HEK293 (cell line): Measurements from ENCODE around the gene CCDC88C.

Experiments used
- AEBP2 ChIP-seq: fragments of 450-650 bp; formaldehyde crosslinking; IDR thresholded peaks from 2 replicates; pipeline ENCODE4 v1.5.1; 2016; ENCODE audit warnings: missing biosample characterization, missing genetic modification characterization, borderline replicate concordance
- CTCF ChIP-seq: fragments of 450-650 bp; formaldehyde crosslinking; IDR thresholded peaks from 2 replicates; pipeline ENCODE4 v1.5.1; 2016; ENCODE audit warnings: missing biosample characterization, missing genetic modification characterization
- ELK4 ChIP-seq: IDR thresholded peaks from 2 replicates; pipeline ENCODE4 v1.6.1; 2011; ENCODE audit warnings: mild to moderate bottlenecking, low read depth, low read length, borderline replicate concordance
- FEZF1 ChIP-seq: fragments of 450-650 bp; formaldehyde crosslinking; IDR thresholded peaks from 2 replicates; pipeline ENCODE4 v1.5.1; 2016; ENCODE audit warnings: missing biosample characterization, missing genetic modification characterization
- TCF7L2 ChIP-seq: IDR thresholded peaks from 2 replicates; pipeline ENCODE4 v1.6.1; 2011; ENCODE audit warnings: low read depth, mild to moderate bottlenecking, inconsistent platforms, low read length, moderate library complexity, borderline replicate concordance
- YY1 ChIP-seq: fragments of 450-650 bp; formaldehyde crosslinking; IDR thresholded peaks from 2 replicates; pipeline ENCODE4 v1.5.1; 2018; ENCODE audit warnings: missing biosample characterization, missing genetic modification characterization
- ZNF121 ChIP-seq: fragments of 450-650 bp; formaldehyde crosslinking; IDR thresholded peaks from 2 replicates; pipeline ENCODE4 v1.5.1; 2016; ENCODE audit warnings: missing biosample characterization, missing genetic modification characterization
- ZNF211 ChIP-seq: fragments of 450-650 bp; formaldehyde crosslinking; IDR thresholded peaks from 2 replicates; pipeline ENCODE4 v1.5.1; 2016; ENCODE audit warnings: low read depth, missing biosample characterization, missing genetic modification characterization
- ZNF530 ChIP-seq: fragments of 450-650 bp; formaldehyde crosslinking; IDR thresholded peaks from 2 replicates; pipeline ENCODE4 v1.5.1; 2016; ENCODE audit warnings: low read depth, missing biosample characterization, missing genetic modification characterization
- ZNF660 ChIP-seq: fragments of 450-650 bp; IDR thresholded peaks from 2 replicates; pipeline ENCODE4 v1.5.1; 2018; ENCODE audit warnings: missing biosample characterization, mild to moderate bottlenecking, missing genetic modification characterization
- TF ChIP-seq, protein P1 (sequence below): fragments of 450-650 bp; formaldehyde crosslinking; IDR thresholded peaks from 2 replicates; pipeline ENCODE4 v1.5.1; 2016; ENCODE audit warnings: missing biosample characterization, missing genetic modification characterization

DNA sequence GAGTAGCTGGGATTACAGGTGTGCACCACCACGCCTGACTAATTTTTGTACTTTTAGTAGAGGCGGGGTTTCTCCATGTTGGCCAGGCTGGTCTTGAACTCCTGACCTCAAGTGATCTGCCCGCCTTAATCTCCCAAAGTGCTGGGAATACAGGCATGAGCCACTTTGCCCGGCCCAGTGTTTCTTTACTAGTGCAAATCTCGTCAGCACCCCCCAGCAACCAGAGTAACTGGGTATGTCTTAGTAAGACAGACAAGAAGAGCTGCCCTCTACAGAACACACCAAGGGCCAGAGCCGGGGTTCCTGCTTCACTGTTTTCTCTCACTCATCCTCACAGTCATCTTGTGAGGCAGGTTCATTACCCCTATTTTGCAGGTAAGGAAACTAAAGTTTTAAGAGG, 94.6 kb downstream of the CCDC88C start:
- TF ChIP-seq, protein P1, sequence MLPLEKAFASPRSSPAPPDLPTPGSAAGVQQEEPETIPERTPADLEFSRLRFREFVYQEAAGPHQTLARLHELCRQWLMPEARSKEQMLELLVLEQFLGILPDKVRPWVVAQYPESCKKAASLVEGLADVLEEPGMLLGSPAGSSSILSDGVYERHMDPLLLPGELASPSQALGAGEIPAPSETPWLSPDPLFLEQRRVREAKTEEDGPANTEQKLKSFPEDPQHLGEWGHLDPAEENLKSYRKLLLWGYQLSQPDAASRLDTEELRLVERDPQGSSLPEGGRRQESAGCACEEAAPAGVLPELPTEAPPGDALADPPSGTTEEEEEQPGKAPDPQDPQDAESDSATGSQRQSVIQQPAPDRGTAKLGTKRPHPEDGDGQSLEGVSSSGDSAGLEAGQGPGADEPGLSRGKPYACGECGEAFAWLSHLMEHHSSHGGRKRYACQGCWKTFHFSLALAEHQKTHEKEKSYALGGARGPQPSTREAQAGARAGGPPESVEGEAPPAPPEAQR (tag by site-specific recombination), result no peak
- TF ChIP-seq CTCF (tag by site-specific recombination) (no peak), ELK4 (no peak), TCF7L2 (no peak), ZNF530 (tag by site-specific recombination) (no peak), FEZF1 (tag by site-specific recombination) (no peak), ZNF211 (no peak), YY1 (tag by site-specific recombination) (no peak), ZNF660 (no peak), AEBP2 (tag by site-specific recombination) (no peak), ZNF121 (tag by site-specific recombination) (no peak)
